ENCODE data around the gene WDR44. TPM values are rescaled to one million over a fixed set of nuclear protein-coding genes. Genes with fewer than 3 reads are reported as not detected.

Gene WDR44
- total RNA-seq, 1 experiment from 2014 or later: 22.3 TPM

- TF ChIP-seq SIN3A (IDR thresholded peaks at IDR 0.05; ENCODE audit: borderline replicate concordance, insufficient read depth, low read depth, low read length) (no peak), TCF7L2 (IDR thresholded peaks at IDR 0.05; ENCODE audit: low read depth, low read length) (no peak)
- H3K27ac ChIP-seq (ENCODE audit: low read length): no peak overlapping the region
- DNase-seq (ENCODE audit: low read depth, low spot score) (no peak), ATAC-seq (no peak)
- ChIA-PET POLR2A (no interaction called here), CTCF (no interaction called here)
- intact Hi-C loops (cut with micrococcal nuclease; ENCODE audit: unreplicated experiment): no loop called here
- in situ Hi-C loops (cut with HindIII; ENCODE audit: low pct_unique_long_range_greater_than_20kb, low sequenced_read_pairs): no loop called here
- no peak overlapping the region for H3K4me3 ChIP-seq (ENCODE audit: low read depth in 2 of 2, low read length in 2 of 2)
- peaks cover under 1% of the 10 kb centered on the region; the same call in 1 of the 2 replicates for H3K4me1 ChIP-seq (ENCODE audit: control insufficient read depth, insufficient read depth, low read length)
- no peaks in the 10 kb centered on the region for H3K36me3 ChIP-seq (ENCODE audit: control insufficient read depth, insufficient read depth, low read length)
- no peaks in the 10 kb centered on the region for H3K9me3 ChIP-seq (ENCODE audit: control insufficient read depth, insufficient read depth, low read depth, low read length)
- no TSS peak for BruUV-seq (replicated peaks)
- H3K27me3 ChIP-seq (ENCODE audit: control insufficient read depth, insufficient read depth, low read length): no peaks in the 10 kb centered on the region
Measured at GRCh38 chrX:118360429-118361125, 14.7 kb downstream of the WDR44 start.

GRCh38 chrX:118364261-118364660, 18.4 kb downstream of the WDR44 start:
- Histone ChIP-seq H3K4me3 (ENCODE audit: low read depth in 2 of 2, low read length in 2 of 2) (no peak overlapping the region), H3K4me1 (ENCODE audit: control insufficient read depth, insufficient read depth, low read length) (no peaks in the 10 kb centered on the region; the same call in 1 of the 2 replicates), H3K36me3 (ENCODE audit: control insufficient read depth, insufficient read depth, low read length) (no peaks in the 10 kb centered on the region), H3K27me3 (ENCODE audit: control insufficient read depth, insufficient read depth, low read length) (no peaks in the 10 kb centered on the region), H3K9me3 (ENCODE audit: control insufficient read depth, insufficient read depth, low read depth, low read length) (no peaks in the 10 kb centered on the region), H3K27ac (ENCODE audit: low read length) (no peak overlapping the region)
- TF ChIP-seq POLR2AphosphoS5 (IDR thresholded peaks at IDR 0.05; ENCODE audit: low read depth, low read length) (no peak), REST (IDR thresholded peaks at IDR 0.05; ENCODE audit: insufficient read depth in 1 of 2, low read depth in 2 of 2, low read length in 1 of 2) (no peak), SIN3A (IDR thresholded peaks at IDR 0.05; ENCODE audit: borderline replicate concordance, insufficient read depth, low read depth, low read length) (no peak), TCF7L2 (IDR thresholded peaks at IDR 0.05; ENCODE audit: low read depth, low read length) (no peak)
- TF ChIP-seq, protein P1, sequence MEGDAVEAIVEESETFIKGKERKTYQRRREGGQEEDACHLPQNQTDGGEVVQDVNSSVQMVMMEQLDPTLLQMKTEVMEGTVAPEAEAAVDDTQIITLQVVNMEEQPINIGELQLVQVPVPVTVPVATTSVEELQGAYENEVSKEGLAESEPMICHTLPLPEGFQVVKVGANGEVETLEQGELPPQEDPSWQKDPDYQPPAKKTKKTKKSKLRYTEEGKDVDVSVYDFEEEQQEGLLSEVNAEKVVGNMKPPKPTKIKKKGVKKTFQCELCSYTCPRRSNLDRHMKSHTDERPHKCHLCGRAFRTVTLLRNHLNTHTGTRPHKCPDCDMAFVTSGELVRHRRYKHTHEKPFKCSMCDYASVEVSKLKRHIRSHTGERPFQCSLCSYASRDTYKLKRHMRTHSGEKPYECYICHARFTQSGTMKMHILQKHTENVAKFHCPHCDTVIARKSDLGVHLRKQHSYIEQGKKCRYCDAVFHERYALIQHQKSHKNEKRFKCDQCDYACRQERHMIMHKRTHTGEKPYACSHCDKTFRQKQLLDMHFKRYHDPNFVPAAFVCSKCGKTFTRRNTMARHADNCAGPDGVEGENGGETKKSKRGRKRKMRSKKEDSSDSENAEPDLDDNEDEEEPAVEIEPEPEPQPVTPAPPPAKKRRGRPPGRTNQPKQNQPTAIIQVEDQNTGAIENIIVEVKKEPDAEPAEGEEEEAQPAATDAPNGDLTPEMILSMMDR (IDR thresholded peaks at IDR 0.05): no peak
- CTCF ChIA-PET: no interaction called here
- POLR2A ChIA-PET: no interaction called here
- intact Hi-C loops (cut with micrococcal nuclease; ENCODE audit: unreplicated experiment): no loop called here
- no peak for ATAC-seq
- no peak for DNase-seq (ENCODE audit: low read depth, low spot score)
- no TSS peak for BruUV-seq (replicated peaks)
- in situ Hi-C loops (cut with HindIII; ENCODE audit: low pct_unique_long_range_greater_than_20kb, low sequenced_read_pairs): no loop called here

GRCh38 chrX:118367338-118367737, 21.4 kb downstream of the WDR44 start:
- Histone ChIP-seq H3K36me3 (ENCODE audit: control insufficient read depth, insufficient read depth, low read length) (no peaks in the 10 kb centered on the region), H3K27ac (ENCODE audit: low read length) (no peak overlapping the region), H3K9me3 (ENCODE audit: control insufficient read depth, insufficient read depth, low read depth, low read length) (no peaks in the 10 kb centered on the region), H3K27me3 (ENCODE audit: control insufficient read depth, insufficient read depth, low read length) (no peaks in the 10 kb centered on the region), H3K4me3 (ENCODE audit: low read depth in 2 of 2, low read length in 2 of 2) (no peak overlapping the region), H3K4me1 (ENCODE audit: control insufficient read depth, insufficient read depth, low read length) (no peaks in the 10 kb centered on the region; the same call in 1 of the 2 replicates)
- no TSS peak for BruUV-seq (replicated peaks)
- ATAC-seq: no peak
- no peak for DNase-seq (ENCODE audit: low read depth, low spot score)
- CTCF ChIA-PET: no interaction called here
- in situ Hi-C loops (cut with HindIII; ENCODE audit: low pct_unique_long_range_greater_than_20kb, low sequenced_read_pairs): no loop called here
- TF ChIP-seq TCF7L2 (IDR thresholded peaks at IDR 0.05; ENCODE audit: low read depth, low read length) (no peak), SIN3A (IDR thresholded peaks at IDR 0.05; ENCODE audit: borderline replicate concordance, insufficient read depth, low read depth, low read length) (no peak), POLR2AphosphoS5 (IDR thresholded peaks at IDR 0.05; ENCODE audit: low read depth, low read length) (no peak), REST (IDR thresholded peaks at IDR 0.05; ENCODE audit: insufficient read depth in 1 of 2, low read depth in 2 of 2, low read length in 1 of 2) (no peak)
- TF ChIP-seq, protein P1 (IDR thresholded peaks at IDR 0.05): no peak
- POLR2A ChIA-PET: no interaction called here
- intact Hi-C loops (cut with micrococcal nuclease; ENCODE audit: unreplicated experiment): no loop called here
